GM12878 (cell line): Measurements from ENCODE around the gene WTIP. TPM values are rescaled to one million over a fixed set of nuclear protein-coding genes. Genes with fewer than 3 reads are reported as not detected.

ENCODE experiments used
- ATAC-seq: fragments of 200-7000 bp; cut with Tn5 transposase; 3 replicates; pipeline ENCODE4 v1.9.1; 2020; ENCODE audit warnings: mild to moderate bottlenecking, moderate library complexity
- BruUV-seq: library from RNA; stranded (reverse); fragments of 400-500 nt; replicated peaks from 2 replicates; lab custom pipeline; 2021; lab: Mats Ljungman, UMichigan
- CTCF ChIA-PET: fragments of 300-600 bp; sonication (Branson Sonifier 250); formaldehyde crosslinking; extraction: SDS; loops from one replicate; lab custom pipeline; 2021; ENCODE audit warnings: inconsistent platforms; lab: Yijun Ruan, JAX
- POLR2A ChIA-PET: fragments of 350-600 bp; formaldehyde crosslinking; extraction: SDS; loops from one replicate; lab custom pipeline; 2021; ENCODE audit warnings: inconsistent platforms; lab: Charles Lee
- RAD21 ChIA-PET: fragments of 300-600 bp; sonication (Branson Sonifier 250); formaldehyde crosslinking; loops from one replicate; lab custom pipeline; 2023; ENCODE audit warnings: antibody characterized with exemption; ENCODE audit not compliant: unreplicated experiment; lab: Charles Lee
- SMC1A ChIA-PET: fragments of 300-600 bp; sonication (Branson Sonifier 250); formaldehyde crosslinking; loops from one replicate; lab custom pipeline; 2023; ENCODE audit not compliant: unreplicated experiment, uncharacterized antibody; lab: Charles Lee
- DNase-seq: peaks from one replicate; pipeline ENCODE4 v3.0.0-alpha.2; 2011; ENCODE audit warnings: low read depth, low spot score
- FAIRE-seq: peaks from 3 replicates; lab custom pipeline; 2011; peaks lifted over from hg19 to GRCh38; lab: Jason Lieb, UNC
- H2AFZ ChIP-seq: 2 replicates; pipeline ENCODE4 v1.6.0; 2011; ENCODE audit warnings: low read depth, low read length, control low read depth; ENCODE audit not compliant: control insufficient read depth
- H3K27ac ChIP-seq: 2 replicates; pipeline ENCODE4 v1.5.1; 2011; ENCODE audit warnings: control low read depth; ENCODE audit not compliant: control insufficient read depth, insufficient read depth
- H3K27me3 ChIP-seq, 2 experiments: replicated peaks in 1 of 2; 2 replicates each; pipeline versions ENCODE4 v1.6.0 to v1.6.1; 2011; ENCODE audit warnings: low read length in 1 of 2; ENCODE audit not compliant: control insufficient read depth in 2 of 2, insufficient read depth in 2 of 2
- H3K36me3 ChIP-seq, 2 experiments: 2 replicates each; pipeline ENCODE4 v1.5.1; 2011; ENCODE audit warnings: low read length in 1 of 2; ENCODE audit not compliant: control insufficient read depth in 2 of 2, insufficient read depth in 2 of 2
- H3K4me1 ChIP-seq: 2 replicates; pipeline ENCODE4 v1.6.1; 2011; ENCODE audit warnings: mild to moderate bottlenecking, low read length, moderate library complexity, mixed read lengths; ENCODE audit not compliant: control insufficient read depth, insufficient read depth
- H3K4me2 ChIP-seq: 2 replicates; pipeline ENCODE4 v1.6.0; 2011; ENCODE audit warnings: control low read depth; ENCODE audit not compliant: control insufficient read depth, insufficient read depth
- H3K4me3 ChIP-seq: fragments of 200-600 bp; sonication (generic); 2 replicates; pipeline ENCODE4 v1.5.1; 2016
- H3K79me2 ChIP-seq: 2 replicates; pipeline ENCODE4 v1.6.0; 2011; ENCODE audit warnings: low read length; ENCODE audit not compliant: control insufficient read depth, insufficient read depth
- H3K9ac ChIP-seq: 2 replicates; pipeline ENCODE4 v1.8.0; 2011; ENCODE audit warnings: low read length, control low read depth, mixed read lengths; ENCODE audit not compliant: control insufficient read depth, insufficient read depth
- H3K9me3 ChIP-seq: replicated peaks from 3 replicates; pipeline ENCODE4 v1.5.1; 2011; ENCODE audit warnings: mild to moderate bottlenecking, low read length; ENCODE audit not compliant: control insufficient read depth, insufficient read depth
- H4K20me1 ChIP-seq: 2 replicates; pipeline ENCODE4 v1.6.0; 2011; ENCODE audit not compliant: control insufficient read depth, insufficient read depth
- BMI1 ChIP-seq: fragments of 450-650 bp; IDR thresholded peaks from 2 replicates; pipeline ENCODE4 v1.6.1; 2016; ENCODE audit warnings: mild to moderate bottlenecking, moderate library complexity, borderline replicate concordance
- CHD4 ChIP-seq: fragments of 200-600 bp; sonication (generic); IDR thresholded peaks from 2 replicates; pipeline ENCODE4 v1.6.1; 2016; ENCODE audit warnings: mild to moderate bottlenecking
- EED ChIP-seq: sonication (generic); IDR thresholded peaks from 2 replicates; pipeline ENCODE4 v1.6.1; 2016; ENCODE audit warnings: antibody characterized with exemption, low read depth
- EP300 ChIP-seq, 2 experiments: fragments of 150-350 bp in 1 of 2; IDR thresholded peaks; 2 replicates each; pipeline ENCODE4 v1.6.1; 2011 to 2012; ENCODE audit warnings: low read depth in 2 of 2, low read length in 2 of 2, borderline replicate concordance in 1 of 2, improper control_type of control experiment in 1 of 2, inconsistent platforms in 1 of 2; ENCODE audit not compliant: control insufficient read depth in 1 of 2
- IRF4 ChIP-seq: IDR thresholded peaks from 2 replicates; pipeline ENCODE4 v1.6.1; 2011; ENCODE audit warnings: low read depth, low read length
- LARP7 ChIP-seq: fragments of 450-650 bp; IDR thresholded peaks from 2 replicates; pipeline ENCODE4 v1.6.1; 2017; ENCODE audit warnings: mild to moderate bottlenecking
- MYB ChIP-seq: fragments of 150-350 bp; IDR thresholded peaks from 2 replicates; pipeline ENCODE4 v1.6.1; 2014; ENCODE audit warnings: mild to moderate bottlenecking, low read depth, low read length, borderline replicate concordance
- NFXL1 ChIP-seq: fragments of 450-650 bp; IDR thresholded peaks from 2 replicates; pipeline ENCODE4 v1.6.1; 2017; ENCODE audit warnings: antibody characterized with exemption, mild to moderate bottlenecking, borderline replicate concordance
- NFYA ChIP-seq: IDR thresholded peaks from 2 replicates; pipeline ENCODE4 v1.6.1; 2011; ENCODE audit warnings: low read depth, mild to moderate bottlenecking, low read length, improper control_type of control experiment, borderline replicate concordance
- NFYB ChIP-seq: IDR thresholded peaks from 2 replicates; pipeline ENCODE4 v1.6.1; 2011; ENCODE audit warnings: low read depth, mild to moderate bottlenecking, low read length, improper control_type of control experiment, moderate library complexity; ENCODE audit not compliant: insufficient read depth
- POLR2A ChIP-seq: IDR thresholded peaks from 2 replicates; pipeline ENCODE4 v1.6.1; 2011; ENCODE audit warnings: low read depth, mild to moderate bottlenecking, low read length
- SIN3A ChIP-seq: IDR thresholded peaks from 2 replicates; pipeline ENCODE4 v1.6.1; 2012; ENCODE audit warnings: low read depth, low read length, improper control_type of control experiment
- SREBF1 ChIP-seq: IDR thresholded peaks from 2 replicates; pipeline ENCODE4 v1.6.1; 2012; ENCODE audit warnings: mild to moderate bottlenecking, low read length
- TARDBP ChIP-seq: IDR thresholded peaks from 2 replicates; pipeline ENCODE4 v1.6.1; 2016; ENCODE audit warnings: borderline replicate concordance
- ZNF207 ChIP-seq: fragments of 450-650 bp; IDR thresholded peaks from 2 replicates; pipeline ENCODE4 v1.6.1; 2014; ENCODE audit warnings: antibody characterized with exemption, mild to moderate bottlenecking, borderline replicate concordance
- ZNF274 ChIP-seq: IDR thresholded peaks from one replicate; pipeline ENCODE4 v1.8.0; 2011; ENCODE audit not compliant: insufficient read length, insufficient read depth
- ZNF384 ChIP-seq: IDR thresholded peaks from 2 replicates; pipeline ENCODE4 v1.6.1; 2012; ENCODE audit warnings: low read depth, mild to moderate bottlenecking, low read length, improper control_type of control experiment, borderline replicate concordance
- WGBS: methylation state at CpG from one replicate; pipeline ENCODE4 v1.1.6; 2016; ENCODE audit warnings: low lambda C conversion rate; ENCODE audit not compliant: insufficient replicate concordance, insufficient coverage; ENCODE audit errors: missing lambda C conversion rate; 5-methylcytosine and 5-hydroxymethylcytosine counted together
- in situ Hi-C: fragments of 300-500 bp; cut with MboI; formaldehyde crosslinking; loops from 9 replicates; pipeline ENCODE4 v1.14.3; 2018; ENCODE audit warnings: mixed read lengths
- intact Hi-C: fragments of 100-400 bp; cut with micrococcal nuclease; formaldehyde crosslinking; loops from one replicate; pipeline ENCODE4 v1.14.2; 2022; ENCODE audit not compliant: unreplicated experiment
- polyA plus RNA-seq, 11 experiments: library from polyadenylated mRNA; depleted of rRNA in 4 of 11; unstranded in 6 of 11; stranded (reverse) in 5 of 11; fragments of >200 nt; fragmentation: Nextera tagmentation in 4 of 11; fragmentation: Illumina TruSeq in 1 of 11; extraction: Ambion mirVana in 4 of 11; extraction: Trizol in 1 of 11; gene quantifications; 1 replicate in 1 of 11; 2 replicates in 10 of 11; pipeline versions ENCODE4 v1.2.1 to v1.2.3, GENCODE V29; 2011 to 2016; ENCODE audit warnings: inconsistent platforms in 2 of 11, missing spikeins in 2 of 11, low read depth in 1 of 11
- total RNA-seq, 4 experiments: library from RNA; depleted of rRNA in 3 of 4; stranded (reverse); fragments of >200 nt in 3 of 4; fragmentation: Illumina TruSeq in 1 of 4; extraction: Trizol in 1 of 4; gene quantifications; 2 replicates each; pipeline versions ENCODE4 v1.2.1 to v1.2.3, GENCODE V29; 2013 to 2021
- TF ChIP-seq, protein P1 (sequence below): fragments of 450-650 bp; IDR thresholded peaks from 2 replicates; pipeline ENCODE4 v1.6.1; 2016; ENCODE audit warnings: mild to moderate bottlenecking
- TF ChIP-seq, protein P2 (sequence below): fragments of 450-650 bp; IDR thresholded peaks from 2 replicates; pipeline ENCODE4 v1.6.1; 2018; ENCODE audit warnings: borderline replicate concordance, mild to moderate bottlenecking; ENCODE audit not compliant: partially characterized antibody
- TF ChIP-seq, protein P3 (sequence below): IDR thresholded peaks from 2 replicates; pipeline ENCODE4 v1.6.1; 2012; ENCODE audit warnings: low read depth, low read length, improper control_type of control experiment

Gene WTIP
- total and polyA plus RNA-seq, 10 of the 15 experiments (the other 5 are each of a cell fraction or from before 2014, with no cell fraction given): 0.06 to 0.77 (median 0.17) TPM; not detected in 2

DNA sequence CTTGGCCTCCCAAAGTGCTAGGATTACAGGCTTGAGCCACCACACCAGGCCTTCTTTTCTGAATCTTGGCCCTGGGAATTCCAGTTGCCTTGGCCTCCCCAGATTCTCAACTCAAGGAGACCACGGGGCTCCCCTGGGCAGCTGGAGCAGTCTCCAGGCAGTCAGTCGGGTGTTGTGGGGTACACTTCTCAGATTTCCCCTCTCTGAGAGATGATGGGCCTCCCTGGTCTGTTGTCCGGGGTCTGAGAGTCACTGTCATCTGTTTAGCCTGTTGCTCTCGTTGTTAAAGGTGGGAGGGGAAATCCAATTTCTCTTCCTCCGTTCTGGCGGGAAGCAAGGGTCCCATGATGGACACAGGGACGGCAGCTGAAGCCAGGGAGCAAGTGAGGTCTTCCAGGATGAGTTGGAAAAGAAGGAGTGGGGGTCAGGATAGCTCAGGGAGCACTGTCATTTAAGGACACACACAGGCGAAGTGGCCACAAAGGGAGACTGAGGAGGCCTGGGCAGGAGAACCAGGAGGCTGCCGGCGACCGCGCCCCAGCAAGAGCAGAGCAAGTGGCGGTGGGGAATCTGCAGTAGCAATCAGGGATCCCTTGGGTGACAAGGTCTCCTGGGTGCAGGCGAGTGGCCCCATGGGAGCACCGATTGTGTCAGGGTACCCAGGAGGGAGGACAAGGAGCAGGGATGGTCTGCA, 15.7 kb downstream of the WTIP start:
- SMC1A ChIA-PET: no interaction called here
- H3K4me1 ChIP-seq: no peaks in the 10 kb centered on the region
- no peak overlapping the region for H2AFZ ChIP-seq
- BruUV-seq: no TSS peak
- in situ Hi-C loops (loop anchor here (10.0 kb wide), 1 partner anchor 712 kb away; no protein-coding TSS in a partner anchor), intact Hi-C loops (no loop called here)
- FAIRE-seq (no peak), DNase-seq (no peak), ATAC-seq (no peak)
- no peaks in the 10 kb centered on the region for H3K27me3 ChIP-seq
- 58% methylated on average over 15 of the region's 15 CpGs for WGBS
- no peak overlapping the region for H3K4me2 ChIP-seq
- no peaks in the 10 kb centered on the region for H3K36me3 ChIP-seq
- H3K4me3 ChIP-seq: no peak overlapping the region
- H3K79me2 ChIP-seq: no peaks in the 10 kb centered on the region
- RAD21 ChIA-PET: no interaction called here
- TF ChIP-seq MYB (no peak), SIN3A (no peak), IRF4 (no peak), ZNF384 (no peak), NFXL1 (no peak), POLR2A (no peak), SREBF1 (no peak), EED (no peak), EP300 (IDR thresholded peaks at IDR 0.05; ENCODE audit: borderline replicate concordance in 1 of 2, control insufficient read depth in 1 of 2, low read depth in 2 of 2, low read length in 2 of 2) (no peak), ZNF274 (no peak), NFYB (no peak), BMI1 (no peak), ZNF207 (no peak), NFYA (no peak), TARDBP (no peak), LARP7 (no peak), CHD4 (no peak)
- TF ChIP-seq, protein P1, sequence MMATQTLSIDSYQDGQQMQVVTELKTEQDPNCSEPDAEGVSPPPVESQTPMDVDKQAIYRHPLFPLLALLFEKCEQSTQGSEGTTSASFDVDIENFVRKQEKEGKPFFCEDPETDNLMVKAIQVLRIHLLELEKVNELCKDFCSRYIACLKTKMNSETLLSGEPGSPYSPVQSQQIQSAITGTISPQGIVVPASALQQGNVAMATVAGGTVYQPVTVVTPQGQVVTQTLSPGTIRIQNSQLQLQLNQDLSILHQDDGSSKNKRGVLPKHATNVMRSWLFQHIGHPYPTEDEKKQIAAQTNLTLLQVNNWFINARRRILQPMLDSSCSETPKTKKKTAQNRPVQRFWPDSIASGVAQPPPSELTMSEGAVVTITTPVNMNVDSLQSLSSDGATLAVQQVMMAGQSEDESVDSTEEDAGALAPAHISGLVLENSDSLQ: no peak
- TF ChIP-seq, protein P2, sequence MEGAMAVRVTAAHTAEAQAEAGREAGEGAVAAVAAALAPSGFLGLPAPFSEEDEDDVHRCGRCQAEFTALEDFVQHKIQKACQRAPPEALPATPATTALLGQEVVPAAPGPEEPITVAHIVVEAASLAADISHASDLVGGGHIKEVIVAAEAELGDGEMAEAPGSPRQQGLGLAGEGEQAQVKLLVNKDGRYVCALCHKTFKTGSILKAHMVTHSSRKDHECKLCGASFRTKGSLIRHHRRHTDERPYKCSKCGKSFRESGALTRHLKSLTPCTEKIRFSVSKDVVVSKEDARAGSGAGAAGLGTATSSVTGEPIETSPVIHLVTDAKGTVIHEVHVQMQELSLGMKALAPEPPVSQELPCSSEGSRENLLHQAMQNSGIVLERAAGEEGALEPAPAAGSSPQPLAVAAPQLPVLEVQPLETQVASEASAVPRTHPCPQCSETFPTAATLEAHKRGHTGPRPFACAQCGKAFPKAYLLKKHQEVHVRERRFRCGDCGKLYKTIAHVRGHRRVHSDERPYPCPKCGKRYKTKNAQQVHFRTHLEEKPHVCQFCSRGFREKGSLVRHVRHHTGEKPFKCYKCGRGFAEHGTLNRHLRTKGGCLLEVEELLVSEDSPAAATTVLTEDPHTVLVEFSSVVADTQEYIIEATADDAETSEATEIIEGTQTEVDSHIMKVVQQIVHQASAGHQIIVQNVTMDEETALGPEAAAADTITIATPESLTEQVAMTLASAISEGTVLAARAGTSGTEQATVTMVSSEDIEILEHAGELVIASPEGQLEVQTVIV: no peak
- TF ChIP-seq, protein P3, sequence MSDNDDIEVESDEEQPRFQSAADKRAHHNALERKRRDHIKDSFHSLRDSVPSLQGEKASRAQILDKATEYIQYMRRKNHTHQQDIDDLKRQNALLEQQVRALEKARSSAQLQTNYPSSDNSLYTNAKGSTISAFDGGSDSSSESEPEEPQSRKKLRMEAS: no peak
- POLR2A ChIA-PET: no interaction called here
- CTCF ChIA-PET: interaction anchor here (1.2 kb wide), 1 partner anchor 215 kb away, joined by 3 read pairs; no protein-coding TSS in a partner anchor
- H3K9ac ChIP-seq: no peak overlapping the region
- no peak overlapping the region for H3K27ac ChIP-seq
- no peaks in the 10 kb centered on the region for H4K20me1 ChIP-seq
- no peaks in the 10 kb centered on the region for H3K9me3 ChIP-seq
